DMS 273 (cell line): Measurements from ENCODE around the gene DENND1B.
"Not testable (repeated sequence)": the region's sequence is repeated elsewhere in the genome, so short reads cannot be mapped to it uniquely, and the experiment has no call there.

Source experiments
- DNase-seq: peaks from one replicate; lab custom pipeline; 2025; ENCODE audit not compliant: unreplicated experiment; lab: John Stamatoyannopoulos, UW

DENND1B gene

GRCh38 chr1:197567442-197567841, 207.8 kb downstream of the DENND1B start:
- DNase-seq = no peak

GRCh38 chr1:197561041-197561440, 214.2 kb downstream of the DENND1B start:
- no peak for DNase-seq

- no peak for DNase-seq
These were observed 215.6 kb downstream of the DENND1B start for GRCh38 chr1:197559655-197560054.

- DNase-seq = no peak
These were observed 216.0 kb downstream of the DENND1B start for GRCh38 chr1:197559244-197559643.

GRCh38 chr1:197557302-197557701, 218.0 kb downstream of the DENND1B start:
- DNase-seq = no peak

GRCh38 chr1:197553281-197553680, 222.0 kb downstream of the DENND1B start:
- no peak for DNase-seq

GRCh38 chr1:197546989-197547388, 228.3 kb downstream of the DENND1B start:
- DNase-seq = no peak

- no peak for DNase-seq
These were observed 230.7 kb downstream of the DENND1B start for GRCh38 chr1:197544553-197544952.

GRCh38 chr1:197544130-197544529, 231.2 kb downstream of the DENND1B start:
- DNase-seq = no peak

GRCh38 chr1:197541411-197541810, 233.9 kb downstream of the DENND1B start:
- no peak for DNase-seq

- DNase-seq = peak; percentile 63
These were observed 248.4 kb downstream of the DENND1B start for GRCh38 chr1:197526736-197527371.

GRCh38 chr1:197521118-197521739, 254.1 kb downstream of the DENND1B start:
- DNase-seq = peak; percentile 71

- peak; percentile 38 for DNase-seq
These were observed 255.4 kb downstream of the DENND1B start for GRCh38 chr1:197519741-197520334.

- no peak for DNase-seq
These were observed 259.9 kb downstream of the DENND1B start for GRCh38 chr1:197515421-197515820.

GRCh38 chr1:197510691-197511378, 264.4 kb downstream of the DENND1B start:
- DNase-seq = no peak

GRCh38 chr1:197496722-197497121, 278.6 kb downstream of the DENND1B start:
- DNase-seq = no peak

- DNase-seq = not testable (repeated sequence)
These were observed 283.8 kb downstream of the DENND1B start for GRCh38 chr1:197491505-197491904.

GRCh38 chr1:197486946-197487345, 288.3 kb downstream of the DENND1B start:
- no peak for DNase-seq

GRCh38 chr1:197485790-197486189, 289.5 kb downstream of the DENND1B start:
- DNase-seq = no peak

GRCh38 chr1:197481101-197481500, 294.2 kb downstream of the DENND1B start:
- no peak for DNase-seq

- no peak for DNase-seq
These were observed 294.8 kb downstream of the DENND1B start for GRCh38 chr1:197480446-197480845.

- no peak for DNase-seq
These were observed 303.1 kb downstream of the DENND1B start for GRCh38 chr1:197472141-197472540.
